ENCODE data around the gene AGAP1. TPM values are rescaled to one million over a fixed set of nuclear protein-coding genes. Genes with fewer than 3 reads are reported as not detected.
"Not testable (repeated sequence)": the region's sequence is repeated elsewhere in the genome, so short reads cannot be mapped to it uniquely, and the experiment has no call there.

AGAP1 gene
- polyA plus RNA-seq, 2 of the 4 experiments (the other 2 are of a cell fraction) = 20.2 to 21.9 TPM

DNA sequence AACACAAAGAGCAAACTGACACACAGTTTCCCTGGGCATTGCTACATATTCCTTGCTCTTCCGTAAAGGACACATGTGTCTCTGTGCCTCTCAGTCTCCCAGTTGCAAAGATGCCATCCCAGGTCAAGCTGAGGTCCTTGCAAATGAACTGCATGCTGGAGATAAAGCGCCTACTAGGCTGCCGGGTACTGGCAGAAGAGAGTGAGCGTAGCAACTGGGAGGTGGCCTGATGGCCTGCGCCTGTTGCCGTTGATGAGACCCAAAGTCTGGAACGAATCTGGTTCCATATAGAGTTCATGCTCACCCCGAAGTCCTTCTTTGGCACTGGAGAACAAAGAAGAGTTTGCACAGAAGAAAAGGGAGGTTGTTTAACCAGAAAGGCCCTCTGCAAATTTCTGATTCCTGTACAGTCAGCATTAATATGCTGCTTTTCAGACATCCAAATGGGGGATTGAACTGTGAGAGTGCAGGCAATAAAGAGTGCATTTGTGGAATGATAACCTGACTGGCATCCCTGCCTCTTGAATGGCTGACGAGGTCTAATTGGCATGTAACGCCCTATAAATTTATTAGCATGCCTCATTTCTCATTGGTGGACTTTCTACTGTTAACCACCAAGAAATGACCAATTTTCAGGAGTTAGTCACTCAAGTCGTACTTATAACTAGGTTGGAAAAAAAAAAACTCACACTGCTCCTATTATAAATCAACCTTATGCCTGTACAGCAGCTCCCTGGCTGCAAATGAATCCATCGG lies 595.6 kb downstream of the AGAP1 start:
- Histone ChIP-seq H3K9me3 (no peaks in the 10 kb centered on the region), H3K4me2 (peak overlapping the region; percentile 68), H3K4me1 (peaks cover 46% of the 10 kb centered on the region), H3K4me3 (no peak overlapping the region), H3K27ac (peak overlapping the region; percentile 52 to 63; a peak in 5 of 6 replicates)
- ATAC-seq (no peak), FAIRE-seq (no peak), DNase-seq (ENCODE audit: low read depth in 1 of 2, low spot score in 1 of 2) (no peak)
- TF ChIP-seq, protein P1, sequence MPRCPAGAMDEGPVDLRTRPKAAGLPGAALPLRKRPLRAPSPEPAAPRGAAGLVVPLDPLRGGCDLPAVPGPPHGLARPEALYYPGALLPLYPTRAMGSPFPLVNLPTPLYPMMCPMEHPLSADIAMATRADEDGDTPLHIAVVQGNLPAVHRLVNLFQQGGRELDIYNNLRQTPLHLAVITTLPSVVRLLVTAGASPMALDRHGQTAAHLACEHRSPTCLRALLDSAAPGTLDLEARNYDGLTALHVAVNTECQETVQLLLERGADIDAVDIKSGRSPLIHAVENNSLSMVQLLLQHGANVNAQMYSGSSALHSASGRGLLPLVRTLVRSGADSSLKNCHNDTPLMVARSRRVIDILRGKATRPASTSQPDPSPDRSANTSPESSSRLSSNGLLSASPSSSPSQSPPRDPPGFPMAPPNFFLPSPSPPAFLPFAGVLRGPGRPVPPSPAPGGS (IDR thresholded peaks at IDR 0.05) = no peak
- TF ChIP-seq MAFK (IDR thresholded peaks at IDR 0.05; ENCODE audit: partially characterized antibody) = peak; percentile 82
- WGBS (ENCODE audit: missing lambda C conversion rate) = 84% methylated on average over 12 of the region's 12 CpGs
- ChIA-PET POLR2A (no interaction called here), CTCF (interaction anchor here (1.5 kb wide), 1 partner anchor 92 kb away, joined by 3 read pairs; no protein-coding TSS in a partner anchor)

DNA sequence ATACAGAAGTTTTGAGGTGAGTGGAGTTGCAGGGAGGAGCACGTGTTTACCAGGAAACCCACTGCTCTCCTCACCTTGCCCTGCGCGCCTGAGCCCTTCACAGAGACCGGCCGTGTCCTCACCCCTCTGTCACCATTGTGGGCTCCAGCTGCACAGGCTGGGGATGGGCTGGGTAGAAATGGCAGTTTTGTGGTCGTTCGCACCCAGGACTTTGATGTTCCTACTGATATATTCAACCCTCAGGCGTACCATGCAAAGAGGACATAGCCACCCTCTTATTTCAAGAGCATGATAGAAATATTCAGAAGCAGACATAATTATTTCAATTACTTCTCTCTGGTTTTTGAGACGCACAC lies 596.2 kb downstream of the AGAP1 start:
- TF ChIP-seq RNF2 (IDR thresholded peaks at IDR 0.05; ENCODE audit: borderline replicate concordance, low read depth) (no peak), POLR2A (IDR thresholded peaks at IDR 0.05; ENCODE audit: low read length) (no peak), JUN (IDR thresholded peaks at IDR 0.05) (no peak), CEBPB (IDR thresholded peaks at IDR 0.05) (no peak), EHMT2 (IDR thresholded peaks at IDR 0.05; ENCODE audit: low read depth) (no peak), BHLHE40 (IDR thresholded peaks at IDR 0.05; ENCODE audit: low read depth, low read length) (no peak), RAD21 (conservative IDR thresholded peaks at IDR 0.05 in 1 of 2, IDR thresholded peaks at IDR 0.05 in 1 of 2) (no peak), ZFP36 (IDR thresholded peaks at IDR 0.05; ENCODE audit: borderline replicate concordance, partially characterized antibody) (no peak), PHF8 (IDR thresholded peaks at IDR 0.05; ENCODE audit: borderline replicate concordance, low read depth) (no peak)
- TF ChIP-seq, protein P2, sequence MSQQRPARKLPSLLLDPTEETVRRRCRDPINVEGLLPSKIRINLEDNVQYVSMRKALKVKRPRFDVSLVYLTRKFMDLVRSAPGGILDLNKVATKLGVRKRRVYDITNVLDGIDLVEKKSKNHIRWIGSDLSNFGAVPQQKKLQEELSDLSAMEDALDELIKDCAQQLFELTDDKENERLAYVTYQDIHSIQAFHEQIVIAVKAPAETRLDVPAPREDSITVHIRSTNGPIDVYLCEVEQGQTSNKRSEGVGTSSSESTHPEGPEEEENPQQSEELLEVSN (IDR thresholded peaks at IDR 0.05; ENCODE audit: borderline replicate concordance, low read depth) = no peak
- TF ChIP-seq, protein P3, sequence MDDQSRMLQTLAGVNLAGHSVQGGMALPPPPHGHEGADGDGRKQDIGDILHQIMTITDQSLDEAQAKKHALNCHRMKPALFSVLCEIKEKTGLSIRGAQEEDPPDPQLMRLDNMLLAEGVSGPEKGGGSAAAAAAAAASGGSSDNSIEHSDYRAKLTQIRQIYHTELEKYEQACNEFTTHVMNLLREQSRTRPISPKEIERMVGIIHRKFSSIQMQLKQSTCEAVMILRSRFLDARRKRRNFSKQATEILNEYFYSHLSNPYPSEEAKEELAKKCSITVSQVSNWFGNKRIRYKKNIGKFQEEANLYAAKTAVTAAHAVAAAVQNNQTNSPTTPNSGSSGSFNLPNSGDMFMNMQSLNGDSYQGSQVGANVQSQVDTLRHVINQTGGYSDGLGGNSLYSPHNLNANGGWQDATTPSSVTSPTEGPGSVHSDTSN (IDR thresholded peaks at IDR 0.05) = no peak
- FAIRE-seq (no peak), ATAC-seq (no peak), DNase-seq (ENCODE audit: low read depth in 1 of 2, low spot score in 1 of 2) (no peak)
- Histone ChIP-seq H3K4me2 (no peak overlapping the region), H3K27ac (peak overlapping the region in 1 of 2 experiments; percentile 52; a peak in 1 of 6 replicates), H3K4me1 (peaks cover 46% of the 10 kb centered on the region), H3K4me3 (no peak overlapping the region), H3K9me3 (no peaks in the 10 kb centered on the region)
- ChIA-PET POLR2A (no interaction called here), CTCF (no interaction called here)
- 93% methylated on average over 9 of the region's 9 CpGs for WGBS (ENCODE audit: missing lambda C conversion rate)

DNA sequence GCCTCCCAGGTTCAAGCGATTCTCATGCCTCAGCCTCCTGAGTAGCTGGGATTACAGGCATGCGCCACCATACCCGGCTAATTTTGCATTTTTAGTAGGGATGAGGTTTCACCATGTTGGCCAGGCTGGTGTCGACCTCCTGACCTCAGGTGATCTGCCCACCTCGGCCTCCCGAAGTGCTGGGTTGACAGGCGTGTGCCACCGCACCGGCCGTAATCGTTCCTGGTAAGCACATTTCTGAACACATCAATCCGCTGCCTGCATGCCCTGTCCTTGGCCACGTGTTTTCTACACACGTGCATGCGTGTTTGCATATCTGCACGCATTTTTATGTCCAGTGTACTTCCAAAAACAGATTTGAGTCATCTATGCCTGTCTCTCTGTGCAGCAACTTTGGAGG lies 597.0 kb downstream of the AGAP1 start:
- CTCF ChIA-PET, ATAC-seq, FAIRE-seq: not testable (repeated sequence)

DNA sequence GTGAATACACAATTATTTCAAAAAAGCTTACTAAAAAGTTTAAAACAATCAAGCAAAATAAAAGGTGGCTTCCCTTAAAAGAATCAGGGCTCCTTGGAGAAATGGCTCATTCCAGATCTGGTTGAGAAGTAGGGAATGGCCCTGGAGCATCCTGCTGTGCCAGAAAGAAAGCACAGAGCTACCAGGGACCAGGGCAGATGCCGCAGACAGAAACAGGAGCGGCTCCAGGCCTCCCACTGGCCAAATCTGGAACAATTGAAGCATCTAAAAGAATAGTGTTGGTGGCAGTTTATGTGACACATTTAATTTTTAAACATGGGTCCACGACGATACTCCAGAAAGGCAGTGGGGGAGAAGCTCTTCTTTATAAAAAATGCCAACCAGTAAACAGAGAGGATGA lies 598.9 kb downstream of the AGAP1 start:
- TF ChIP-seq BHLHE40 (IDR thresholded peaks at IDR 0.05; ENCODE audit: low read depth, low read length) = no peak
- no peak for TF ChIP-seq NPAS2 (CRISPR knock-in tag; IDR thresholded peaks at IDR 0.05; ENCODE audit: borderline replicate concordance)
- TF ChIP-seq TFCP2L1 (CRISPR knock-in tag; IDR thresholded peaks at IDR 0.05) = no peak
- TF ChIP-seq MYC (IDR thresholded peaks at IDR 0.05; ENCODE audit: borderline replicate concordance, low read length) = no peak
- TF ChIP-seq CHD4 (IDR thresholded peaks at IDR 0.05; ENCODE audit: borderline replicate concordance) = no peak
- TF ChIP-seq, protein P4, sequence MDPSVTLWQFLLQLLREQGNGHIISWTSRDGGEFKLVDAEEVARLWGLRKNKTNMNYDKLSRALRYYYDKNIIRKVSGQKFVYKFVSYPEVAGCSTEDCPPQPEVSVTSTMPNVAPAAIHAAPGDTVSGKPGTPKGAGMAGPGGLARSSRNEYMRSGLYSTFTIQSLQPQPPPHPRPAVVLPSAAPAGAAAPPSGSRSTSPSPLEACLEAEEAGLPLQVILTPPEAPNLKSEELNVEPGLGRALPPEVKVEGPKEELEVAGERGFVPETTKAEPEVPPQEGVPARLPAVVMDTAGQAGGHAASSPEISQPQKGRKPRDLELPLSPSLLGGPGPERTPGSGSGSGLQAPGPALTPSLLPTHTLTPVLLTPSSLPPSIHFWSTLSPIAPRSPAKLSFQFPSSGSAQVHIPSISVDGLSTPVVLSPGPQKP (IDR thresholded peaks at IDR 0.05; ENCODE audit: low read depth, low read length) = no peak
- CTCF ChIA-PET = interaction anchor here (0.6 to 1.4 kb wide), 3 partner anchors 15 to 189 kb away, joined by 3 to 5 read pairs (median 4); no protein-coding TSS in a partner anchor
- ATAC-seq = peak in 1 of 2 experiments; percentile 58; a peak in 3 of 6 replicates

More for the DNA sequence above, 597.0 kb downstream of the AGAP1 start:
- H3K4me2 ChIP-seq; H3K27ac ChIP-seq; POLR2A ChIA-PET; H3K4me3 ChIP-seq; DNase-seq (ENCODE audit: low read depth in 1 of 2, low spot score in 1 of 2); H3K9me3 ChIP-seq: not testable (repeated sequence)
- H3K4me1 ChIP-seq = peaks cover 39% of the 10 kb centered on the region
- 94% methylated on average over 16 of the region's 16 CpGs for WGBS (ENCODE audit: missing lambda C conversion rate)

More for the DNA sequence above, 598.9 kb downstream of the AGAP1 start:
- Histone ChIP-seq H3K9me3 (no peaks in the 10 kb centered on the region), H3K4me3 (no peak overlapping the region), H3K4me1 (peaks cover 21% of the 10 kb centered on the region), H3K4me2 (no peak overlapping the region), H3K27ac (no peak overlapping the region)
- no peak for FAIRE-seq
- 59% methylated on average over 4 of the region's 4 CpGs for WGBS (ENCODE audit: missing lambda C conversion rate)
- no peak for DNase-seq (ENCODE audit: low read depth in 1 of 2, low spot score in 1 of 2)
- POLR2A ChIA-PET = no interaction called here

All from A549 (cell line).